Pulmonary artery endothelial cell (primary cell): ENCODE measurements around the gene EPN1. TPM values are rescaled to one million over a fixed set of nuclear protein-coding genes. Genes with fewer than 3 reads are reported as not detected.

ENCODE experiments used
- DNase-seq: peaks from one replicate; pipeline ENCODE4 v3.0.0-alpha.2; 2011; ENCODE audit warnings: low read depth, low spot score
- total RNA-seq: library from RNA; depleted of rRNA; stranded (reverse); fragments of >200 nt; gene quantifications from 2 replicates; pipeline ENCODE4 v1.2.3, GENCODE V29; 2014

EPN1 gene
- total RNA-seq, 1 donor from 2014 or later: 75.9 TPM

GRCh38 chr19:55660991-55661390, 14.0 kb upstream of the EPN1 start:
- DNase-seq: no peak

- no peak for DNase-seq
These were observed 13.2 kb upstream of the EPN1 start for GRCh38 chr19:55661826-55662225.

GRCh38 chr19:55663846-55664536, 11.0 kb upstream of the EPN1 start:
- no peak for DNase-seq

GRCh38 chr19:55666343-55667005, 8.6 kb upstream of the EPN1 start:
- no peak for DNase-seq

- no peak for DNase-seq
These were observed 8.0 kb upstream of the EPN1 start for GRCh38 chr19:55667006-55667381.

GRCh38 chr19:55667511-55667910, 7.5 kb upstream of the EPN1 start:
- no peak for DNase-seq

GRCh38 chr19:55667958-55668357, 7.1 kb upstream of the EPN1 start:
- no peak for DNase-seq

- DNase-seq: no peak
These were observed 6.2 kb upstream of the EPN1 start for GRCh38 chr19:55668603-55669348.

- no peak for DNase-seq
These were observed 5.4 kb upstream of the EPN1 start for GRCh38 chr19:55669418-55670279.

GRCh38 chr19:55670280-55671053, 4.6 kb upstream of the EPN1 start:
- DNase-seq: no peak

GRCh38 chr19:55671054-55671378, 4.0 kb upstream of the EPN1 start:
- DNase-seq: no peak

GRCh38 chr19:55672418-55672817, 2.6 kb upstream of the EPN1 start:
- no peak for DNase-seq

- no peak for DNase-seq
These were observed 1.6 kb upstream of the EPN1 start for GRCh38 chr19:55673465-55673864.

GRCh38 chr19:55673889-55674288, 1.1 kb upstream of the EPN1 start:
- DNase-seq: no peak

GRCh38 chr19:55674459-55674840, 576 bp upstream of the EPN1 start:
- DNase-seq: no peak

GRCh38 chr19:55675661-55676354, 782 bp downstream of the EPN1 start:
- no peak for DNase-seq

- DNase-seq: no peak
These were observed 1.4 kb downstream of the EPN1 start for GRCh38 chr19:55676383-55676782.

- DNase-seq: no peak
These were observed 2.0 kb downstream of the EPN1 start for GRCh38 chr19:55676889-55677505.

- no peak for DNase-seq
These were observed 2.6 kb downstream of the EPN1 start for GRCh38 chr19:55677572-55678028.

- DNase-seq: no peak
These were observed 3.2 kb downstream of the EPN1 start for GRCh38 chr19:55678121-55678671.
